Stimulated activated CD8-positive, alpha-beta memory T cell treated with anti-CD3 and anti-CD28 coated beads, Interleukin-15, amount 100 ng/mL, for 1 hour (primary cell): ENCODE results near the gene ARL4A.

Experiments
- DNase-seq: peaks from one replicate; pipeline ENCODE4 v3.0.0-alpha.2; 2020; ENCODE audit warnings: low read depth

The ARL4A gene

DNA sequence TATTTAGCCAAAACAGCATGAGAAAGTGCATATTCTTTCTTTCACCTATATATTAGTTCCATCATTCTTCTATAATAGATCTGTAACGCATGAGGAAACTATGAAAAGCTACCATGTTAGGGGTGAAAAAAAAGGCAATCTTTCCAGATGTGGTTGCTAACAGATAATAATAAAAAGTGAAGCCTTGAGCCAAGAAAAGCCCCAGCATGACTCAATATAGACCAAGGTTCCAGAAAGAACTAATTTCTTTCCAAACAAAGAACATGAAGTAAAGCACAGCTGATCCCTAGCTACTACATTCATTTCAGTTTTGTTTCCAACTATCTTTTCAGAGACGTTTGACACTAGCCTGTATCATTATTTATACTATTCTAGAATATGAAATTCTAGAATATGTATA, 16.4 kb downstream of the ARL4A start:
- DNase-seq: no peak

DNA sequence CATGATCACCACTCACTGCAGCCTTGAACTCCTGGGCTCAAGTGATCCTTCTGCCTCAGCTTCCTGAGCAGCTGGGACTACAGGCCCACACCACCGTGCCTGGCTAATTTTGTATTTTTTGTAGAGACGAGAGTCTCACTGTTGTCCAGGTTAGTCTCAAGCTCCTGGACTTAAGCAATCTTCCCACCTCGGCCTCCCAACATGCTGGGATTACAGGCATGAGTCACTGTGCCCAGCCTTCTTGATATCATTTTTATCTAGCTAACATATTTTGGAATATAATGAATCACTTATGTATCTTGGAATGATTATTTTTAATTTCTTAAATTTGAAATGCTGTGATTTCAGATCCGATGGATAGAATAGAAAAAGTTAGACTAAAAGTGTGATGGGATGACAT, 18.4 kb downstream of the ARL4A start:
- DNase-seq: no peak

DNA sequence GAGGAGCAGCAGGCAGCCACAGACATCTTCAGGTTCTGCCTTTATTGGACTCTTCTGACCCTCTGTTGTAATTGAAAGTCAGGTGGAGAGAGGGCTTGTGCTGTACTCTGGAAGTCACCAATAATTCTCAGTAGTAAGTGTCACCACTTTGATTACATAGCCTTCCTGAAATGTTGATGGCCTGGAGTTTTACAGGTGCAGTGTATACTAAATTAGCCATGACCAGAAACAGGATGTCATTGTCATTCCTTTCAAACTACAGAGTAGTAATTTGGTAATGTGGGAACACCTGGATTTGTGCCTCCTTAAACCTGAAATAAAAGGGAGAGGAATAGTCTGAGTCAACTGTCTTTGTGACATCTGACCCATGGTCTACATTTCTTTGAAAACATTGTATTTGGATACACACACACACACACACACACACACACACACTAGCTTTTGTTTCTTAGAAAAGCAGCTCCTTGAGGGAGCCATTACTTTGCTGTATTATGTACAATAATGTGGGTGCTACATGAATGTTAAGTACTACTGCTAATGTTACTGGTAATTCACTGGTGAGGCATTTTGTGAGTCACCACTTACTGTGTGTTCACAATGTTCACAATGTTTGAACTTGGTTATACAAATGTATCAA, 19.6 kb downstream of the ARL4A start:
- DNase-seq: no peak

DNA sequence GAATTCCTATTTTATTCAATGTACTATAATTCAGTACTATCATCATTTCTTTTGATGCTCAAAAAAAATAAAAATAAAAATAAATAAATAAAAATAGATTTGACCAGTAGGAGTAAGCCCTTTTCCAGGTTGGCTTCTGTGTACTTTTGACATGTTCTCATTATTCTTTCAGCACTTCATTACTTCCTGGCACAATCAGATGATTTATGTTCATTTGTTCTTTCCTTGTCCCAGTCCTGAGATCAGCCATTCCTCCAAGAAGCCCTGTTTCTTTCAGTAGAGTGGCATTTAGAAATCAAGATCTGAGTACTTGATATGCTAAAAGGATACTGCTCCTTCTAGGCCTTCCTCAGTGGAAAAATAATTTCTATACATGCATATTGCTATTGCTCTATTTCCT, 20.9 kb downstream of the ARL4A start:
- DNase-seq: no peak

DNA sequence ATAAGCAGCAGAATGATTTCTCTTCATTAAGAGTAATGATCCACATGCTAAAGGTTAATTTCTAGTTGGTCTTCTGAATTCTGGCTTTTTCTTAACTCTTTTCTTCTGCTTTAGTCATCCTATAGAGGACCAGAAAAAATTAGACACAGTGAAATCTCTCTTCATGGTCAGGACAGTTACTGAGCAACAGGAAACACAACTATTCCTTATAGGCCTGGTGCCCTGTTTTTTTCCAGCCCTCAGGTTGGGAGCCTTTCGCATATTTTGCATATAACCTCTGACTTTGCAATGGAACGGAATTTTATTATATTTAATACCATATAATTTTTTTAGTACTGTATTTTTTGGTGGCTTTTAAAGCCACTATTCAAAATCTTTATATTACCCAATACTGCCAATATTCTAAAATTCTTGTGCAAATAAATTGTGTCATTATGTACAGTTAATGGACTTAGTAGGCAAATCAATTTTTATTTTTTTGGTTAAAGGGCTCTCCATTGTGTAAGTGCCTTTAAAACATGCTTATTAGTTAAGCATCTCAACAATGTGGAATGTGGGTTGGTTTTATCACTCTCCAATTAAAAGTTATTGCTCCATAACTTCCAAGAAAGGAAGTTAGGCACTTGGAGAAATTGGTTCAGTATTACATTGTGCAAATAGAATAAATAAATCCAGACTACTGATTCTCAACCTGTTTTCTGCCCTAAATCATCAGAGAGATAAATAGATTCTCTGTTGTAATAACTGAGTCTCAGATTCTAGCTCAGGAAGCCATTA, 22.5 kb downstream of the ARL4A start:
- no peak for DNase-seq

DNA sequence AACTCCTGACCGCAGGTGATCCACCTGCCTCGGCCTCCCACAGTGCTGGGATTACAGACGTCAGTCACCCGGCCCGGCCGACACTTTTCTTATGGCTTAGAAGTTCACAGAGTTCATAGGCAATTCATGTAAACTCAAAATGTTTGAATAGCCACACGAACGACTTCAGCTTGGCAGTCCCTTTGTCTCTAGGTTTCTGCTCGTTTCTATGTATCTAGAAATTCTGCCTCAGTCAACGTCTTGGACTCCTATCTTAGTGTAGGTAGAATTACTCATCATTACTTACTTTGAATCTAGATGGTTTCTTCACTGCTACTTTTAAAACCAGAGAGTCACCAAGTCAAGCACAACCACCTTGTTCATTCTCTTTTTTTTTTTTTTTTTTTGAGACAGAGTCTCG, 23.7 kb downstream of the ARL4A start:
- DNase-seq: no peak

DNA sequence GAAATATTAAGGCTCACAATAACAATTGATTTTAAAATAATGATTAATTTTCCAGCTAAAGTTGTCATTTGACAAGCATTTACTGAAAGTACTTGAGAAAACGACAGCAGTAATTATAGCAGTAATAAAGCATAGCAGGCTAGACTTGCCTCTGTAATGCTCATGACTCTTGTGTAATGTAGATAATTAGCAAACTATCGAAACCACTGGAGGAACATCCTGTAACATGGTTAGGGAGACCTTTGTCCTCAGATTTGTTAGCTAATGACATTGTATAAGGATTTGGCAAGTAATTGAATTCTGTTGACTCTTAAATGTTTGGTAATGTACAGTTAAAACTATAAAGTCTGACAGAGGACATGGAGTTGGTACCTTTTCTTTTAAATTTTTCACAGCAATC, 24.8 kb downstream of the ARL4A start:
- no peak for DNase-seq

DNA sequence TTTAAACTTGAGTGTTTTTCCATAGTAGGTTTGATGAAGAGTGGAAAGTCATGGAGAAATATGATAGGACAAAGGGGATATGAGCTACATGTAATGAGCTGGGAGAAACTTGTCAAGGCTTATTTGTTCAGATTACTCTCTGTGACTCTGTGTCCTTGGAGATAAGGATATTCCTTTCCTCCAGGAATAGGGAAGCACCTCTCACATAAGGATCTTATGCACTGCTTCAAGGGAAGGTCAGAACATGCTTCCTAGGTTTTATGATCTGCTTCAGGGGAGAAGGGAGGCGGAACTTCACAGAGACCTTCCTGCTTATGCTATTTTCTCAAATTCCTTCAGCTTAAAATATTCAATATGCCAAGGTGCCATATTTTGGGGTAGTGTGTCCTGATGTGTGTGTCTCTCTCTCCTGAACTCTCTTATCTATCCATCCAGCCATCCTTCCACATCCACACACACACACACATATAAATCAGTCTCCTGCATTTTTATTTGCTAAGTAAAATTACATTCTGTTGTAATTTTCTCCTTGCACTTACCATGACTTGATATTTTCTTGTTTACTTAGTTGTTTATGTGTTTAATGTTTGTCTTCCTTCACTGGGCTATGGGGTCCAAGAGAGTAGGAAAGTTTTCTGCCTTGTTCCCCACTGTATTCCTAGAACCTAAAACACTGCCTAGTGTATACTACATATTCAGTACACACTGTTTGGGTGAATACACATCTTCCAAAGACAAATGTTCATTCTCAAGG, 26.4 kb downstream of the ARL4A start:
- no peak for DNase-seq

DNA sequence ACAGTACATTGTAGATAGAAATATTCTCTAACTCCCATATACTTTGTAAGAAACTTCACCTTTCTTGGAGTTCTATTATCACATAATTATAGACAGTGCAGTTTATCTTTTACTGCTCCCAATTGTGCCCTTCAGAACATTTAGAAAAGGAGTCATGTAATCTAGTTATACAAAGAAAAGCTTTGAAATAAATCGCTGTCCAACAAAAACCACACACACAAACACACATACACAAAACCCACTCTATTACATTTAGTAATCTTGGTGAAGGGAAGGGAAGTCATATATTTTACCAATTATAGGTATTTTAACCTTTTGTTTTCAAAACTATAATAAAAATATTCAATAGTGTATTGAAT, 26.9 kb downstream of the ARL4A start:
- no peak for DNase-seq

DNA sequence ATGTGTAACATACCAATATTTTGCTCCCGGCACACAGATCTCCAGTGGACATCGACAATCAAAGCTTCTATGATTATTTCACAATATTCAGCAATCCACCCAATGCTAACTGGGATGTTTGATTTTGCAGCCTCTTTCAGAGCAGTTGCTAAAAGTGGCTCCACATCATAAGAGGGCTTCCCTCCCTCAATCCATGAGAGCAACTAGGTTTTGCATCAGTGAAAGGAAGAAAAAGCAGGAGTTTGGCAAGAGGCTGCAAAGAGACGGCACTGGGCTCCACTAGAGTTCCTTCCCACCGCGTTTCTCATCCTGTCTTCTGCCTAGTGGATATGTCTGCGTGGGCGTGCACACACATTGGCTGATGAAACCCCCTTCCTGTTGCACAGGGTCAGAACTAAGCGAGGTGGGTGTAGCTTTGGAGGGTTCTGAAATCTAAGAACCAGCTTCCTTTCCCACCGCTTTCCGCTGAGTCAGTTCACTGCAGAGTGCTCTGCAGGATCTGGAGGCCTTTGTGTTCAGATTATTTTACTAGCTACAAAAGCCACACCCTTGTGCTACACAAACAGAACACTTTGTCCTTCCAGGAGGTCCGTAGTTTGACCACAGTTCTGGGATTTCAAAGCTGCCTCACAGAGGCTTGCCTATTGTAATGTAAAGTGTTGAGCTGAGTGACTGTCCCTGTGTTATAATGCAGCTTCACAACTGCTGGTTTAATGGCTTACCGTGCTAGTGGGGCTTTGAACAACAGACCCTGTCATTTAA, 28.1 kb downstream of the ARL4A start:
- DNase-seq: no peak

DNA sequence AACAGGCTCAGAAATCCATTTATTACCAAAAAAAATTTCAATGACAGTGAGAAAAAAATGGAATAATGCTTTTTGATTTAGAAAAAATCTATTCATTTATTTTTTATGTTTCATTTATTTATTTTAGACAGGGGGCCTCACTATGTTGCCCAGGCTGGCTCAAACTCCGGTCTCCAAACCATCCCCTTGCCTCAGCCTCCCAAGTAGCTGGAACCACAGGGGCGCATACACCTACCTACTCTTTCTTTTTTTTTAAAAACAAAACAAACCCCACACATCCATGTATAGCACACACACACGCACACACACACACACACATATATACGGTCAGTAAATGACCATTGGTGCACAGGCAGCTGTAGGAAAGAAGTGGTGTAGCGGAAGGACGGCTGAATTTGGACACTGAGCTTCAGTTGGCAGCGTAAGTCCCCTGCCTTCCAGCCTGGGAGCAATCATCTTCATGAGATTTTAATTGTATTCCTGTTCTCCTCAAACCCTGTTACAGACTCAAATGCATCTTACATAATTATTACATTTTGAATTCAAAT, 28.8 kb downstream of the ARL4A start:
- no peak for DNase-seq

DNA sequence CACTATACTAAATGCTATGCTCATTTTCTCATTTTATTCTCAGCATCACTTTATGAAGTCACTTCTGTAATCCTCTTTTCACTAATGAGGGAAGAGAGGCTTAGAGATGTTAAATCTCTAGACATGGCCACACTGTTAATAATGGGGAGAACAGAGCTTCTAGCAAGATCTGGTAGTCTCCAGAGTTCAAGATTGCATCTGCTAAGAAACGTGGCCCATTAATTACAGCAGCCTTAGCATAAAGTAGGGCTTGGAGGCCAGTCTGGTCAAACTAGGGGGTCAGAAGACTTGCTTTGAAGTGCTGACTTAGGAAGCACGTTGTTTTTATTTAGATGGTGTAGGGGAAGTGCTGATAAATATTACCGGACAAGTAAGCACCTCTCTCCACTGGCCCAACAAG, 29.3 kb downstream of the ARL4A start:
- no peak for DNase-seq

DNA sequence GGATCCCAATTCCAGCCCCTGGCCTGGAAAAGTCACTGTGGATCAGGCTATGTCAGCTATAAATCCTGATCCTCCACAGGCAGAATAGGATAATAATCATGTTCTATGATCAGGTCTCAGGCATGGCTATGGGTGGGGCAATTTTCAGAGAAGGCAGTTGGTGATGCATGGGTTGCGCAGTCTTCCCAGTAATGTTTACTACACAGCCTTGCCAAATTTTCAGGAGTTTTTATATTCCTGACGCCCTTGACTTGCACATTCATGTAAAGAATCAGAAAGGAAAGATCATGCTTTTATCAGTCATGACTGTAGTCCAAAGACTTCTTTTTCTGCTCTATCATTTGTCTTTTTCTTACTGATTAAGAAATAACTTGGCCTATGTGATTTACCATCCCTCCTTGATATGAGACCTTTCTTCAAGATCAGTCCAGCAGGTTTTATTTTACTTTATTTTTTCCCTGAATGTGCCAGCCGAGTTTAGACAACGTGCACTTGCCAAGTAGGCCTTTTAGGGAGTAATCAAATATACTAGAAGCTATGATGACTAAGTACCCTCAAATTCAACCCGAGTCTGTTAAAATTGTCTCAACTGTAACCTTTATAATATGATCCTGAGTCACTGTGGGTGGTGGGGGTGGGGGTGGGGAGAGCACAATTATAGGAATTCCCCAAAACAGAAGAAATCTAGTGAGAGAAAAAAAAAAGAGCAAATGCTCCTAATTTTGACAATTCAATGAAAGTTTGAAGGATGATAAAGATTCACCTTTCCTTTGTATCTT, 31.9 kb downstream of the ARL4A start:
- no peak for DNase-seq

DNA sequence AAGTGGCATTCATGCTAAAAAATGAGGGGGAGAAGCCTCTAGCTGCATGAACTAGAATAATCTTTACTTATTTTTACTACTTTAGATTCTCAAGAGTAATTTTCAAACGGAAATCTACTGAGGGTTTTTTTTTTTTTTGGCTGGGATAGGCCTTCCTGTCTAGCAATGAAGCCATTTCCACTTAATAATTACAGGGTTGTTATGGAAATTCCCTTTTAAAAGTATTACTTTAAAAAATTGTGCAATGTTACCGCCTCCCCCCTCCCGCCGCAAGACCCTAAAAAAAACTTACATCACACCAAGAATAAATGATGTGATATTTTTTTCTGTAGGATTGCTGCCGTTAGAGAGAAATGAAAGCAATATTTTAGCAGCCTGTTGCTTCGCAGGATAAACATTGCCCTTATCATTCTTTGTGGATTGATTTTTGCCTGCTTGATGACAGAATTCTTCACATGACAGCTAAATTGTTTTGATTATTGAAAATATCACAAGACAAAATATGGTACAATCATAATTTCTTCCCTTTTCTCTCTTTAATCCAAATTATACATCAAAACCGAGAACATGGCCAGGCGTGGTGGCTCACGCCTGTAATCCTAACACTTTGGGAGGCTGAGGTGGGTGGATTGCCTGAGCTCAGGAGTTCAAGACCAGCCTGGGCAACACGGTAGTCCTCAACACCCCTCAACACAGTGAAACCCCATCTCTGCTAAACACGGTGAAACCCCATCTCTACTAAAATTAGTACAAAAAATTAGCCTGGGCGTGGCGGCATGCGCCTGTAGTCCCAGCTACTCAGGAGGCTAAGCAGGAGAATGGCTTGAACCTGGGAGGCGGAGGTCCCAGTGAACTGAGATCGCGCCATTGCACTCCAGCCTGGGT, 32.8 kb downstream of the ARL4A start:
- no peak for DNase-seq

DNA sequence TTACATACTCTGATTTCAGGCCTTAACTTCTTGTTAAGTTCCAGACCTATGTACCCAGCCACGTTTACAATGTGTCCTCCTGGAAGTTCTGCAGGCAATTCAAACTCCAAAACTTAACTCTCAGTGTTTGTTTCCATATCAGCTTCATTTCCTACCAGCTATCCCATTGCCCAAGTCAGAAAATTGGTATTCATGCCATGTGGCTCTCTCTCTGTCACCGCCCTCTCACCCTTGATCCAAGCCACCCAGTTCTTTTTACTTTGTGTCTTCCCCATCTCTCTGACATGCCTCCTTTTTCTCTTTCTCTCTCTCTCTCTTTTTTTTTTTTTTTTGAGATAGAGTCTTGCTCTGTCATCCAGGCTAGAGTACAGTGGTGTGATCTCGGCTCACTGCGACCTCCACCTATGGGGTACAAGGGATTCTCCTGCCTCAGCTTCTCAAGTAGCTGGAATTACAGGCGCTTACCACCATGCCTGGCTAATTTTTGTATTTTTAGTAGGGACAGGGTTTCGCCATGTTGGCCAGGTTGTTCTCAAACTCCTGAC, 33.9 kb downstream of the ARL4A start:
- DNase-seq: no peak

DNA sequence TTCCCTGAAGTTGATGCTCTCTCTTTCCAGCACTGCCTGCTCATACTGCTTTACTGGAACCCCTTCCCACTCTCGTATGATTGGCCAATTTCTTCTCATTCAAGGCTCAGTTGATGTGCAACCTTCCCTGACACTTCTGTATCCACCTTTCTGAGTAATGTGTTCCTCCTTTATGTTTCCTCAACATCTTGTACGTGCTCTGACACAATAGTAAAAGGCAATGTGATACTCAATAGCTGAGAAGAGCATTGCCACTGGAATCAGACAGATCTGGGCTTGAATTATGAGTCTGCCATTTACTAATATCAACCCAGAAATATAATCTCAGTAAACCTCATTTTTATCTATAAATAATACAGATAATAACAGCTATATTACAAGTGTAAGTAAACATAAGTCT, 34.7 kb downstream of the ARL4A start:
- DNase-seq: no peak

DNA sequence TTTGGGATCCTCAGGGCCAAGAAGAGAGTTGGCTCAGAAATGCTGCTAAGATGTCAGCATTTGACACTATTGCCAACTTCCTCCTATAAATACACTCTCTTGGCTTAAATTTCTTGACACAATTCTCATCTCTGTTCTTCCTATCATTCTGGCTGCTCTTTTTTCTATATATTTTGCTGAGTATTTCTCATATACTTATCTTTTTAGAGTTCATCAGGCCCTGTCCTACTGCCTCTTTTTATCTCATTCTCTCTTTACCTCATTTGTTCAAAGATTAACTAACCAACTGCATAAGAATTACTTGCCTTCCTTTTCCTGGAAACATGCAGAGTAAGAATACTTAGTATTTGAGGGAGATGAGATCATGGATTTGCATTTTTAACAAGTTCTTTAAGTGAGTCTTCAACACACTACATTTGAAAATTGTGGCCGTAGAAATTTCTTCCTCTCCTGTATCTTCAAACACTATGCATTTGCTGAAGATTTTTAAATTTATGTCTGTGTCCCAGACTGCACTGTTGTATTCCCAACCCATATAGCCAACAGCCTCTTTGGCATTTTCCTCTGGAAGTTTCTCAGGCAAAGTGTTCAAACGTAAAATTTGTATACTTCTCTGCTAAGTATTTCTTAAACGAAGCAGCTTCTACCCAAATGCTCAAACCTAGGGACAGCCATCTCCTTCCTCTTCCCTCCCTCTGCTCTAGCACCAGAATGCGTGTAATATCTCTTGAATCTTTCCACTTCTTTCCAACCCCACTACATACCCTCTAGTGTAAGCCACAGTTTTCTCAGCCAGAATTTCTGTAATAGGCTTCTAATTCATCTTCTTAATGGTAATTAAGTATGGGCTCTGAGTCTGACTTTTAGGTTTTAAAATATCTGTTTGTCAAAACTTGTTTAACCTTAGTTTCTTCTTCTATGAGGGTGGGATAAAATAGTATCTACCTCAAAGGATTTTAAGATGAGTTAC, 35.5 kb downstream of the ARL4A start:
- DNase-seq: no peak

DNA sequence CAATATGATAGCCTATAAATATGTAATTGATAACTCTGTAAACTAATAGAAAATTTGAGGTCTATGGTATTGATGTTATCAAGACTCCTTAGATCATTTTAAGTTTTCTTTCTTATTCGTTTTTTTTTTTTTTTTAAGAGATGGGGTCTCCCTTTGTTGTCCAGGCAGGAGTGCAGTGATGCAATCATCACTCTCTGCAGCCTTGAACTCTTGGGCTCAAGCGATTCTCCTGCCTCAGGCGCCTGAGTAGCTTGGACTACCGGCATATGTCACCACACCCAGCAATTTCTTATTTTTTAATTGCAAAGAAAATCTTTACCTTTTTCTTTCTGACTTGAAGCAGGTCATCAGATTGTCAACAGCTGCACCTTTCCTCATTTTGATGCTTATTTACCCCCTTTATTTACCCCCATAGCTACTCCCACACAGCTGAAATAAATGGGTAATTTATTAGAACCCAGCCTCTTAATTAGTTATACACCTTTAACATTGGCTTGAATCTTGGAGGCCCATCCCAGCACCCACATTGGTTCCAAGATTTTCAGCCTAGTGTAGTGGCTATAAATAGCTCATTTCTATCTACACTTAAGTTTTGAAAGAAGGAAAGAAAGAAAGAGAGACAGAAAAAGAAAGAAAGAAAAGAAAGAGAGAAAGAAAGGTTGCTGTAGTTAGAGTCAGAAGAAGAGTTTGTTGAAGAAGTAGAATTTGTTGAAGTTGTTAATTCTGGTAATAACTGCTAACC, 38.3 kb downstream of the ARL4A start:
- DNase-seq: no peak
